K562 (cell line): Measurements from ENCODE around the gene MGAT5.

Experiments
- ATF2 ChIP-seq: sonication (generic); formaldehyde crosslinking; IDR thresholded peaks from 2 replicates; pipeline ENCODE4 v1.8.1; 2022; ENCODE audit warnings: missing genetic modification reagents
- CTCF ChIP-seq, 3 experiments: IDR thresholded peaks in 2 of 3; conservative IDR thresholded peaks in 1 of 3; 2 replicates each; pipeline ENCODE4 v1.5.1; 2011 to 2012; ENCODE audit warnings: low read length in 3 of 3, mild to moderate bottlenecking in 3 of 3, control low read depth in 2 of 3, improper control_type of control experiment in 1 of 3, inconsistent platforms in 1 of 3, low read depth in 1 of 3, mixed read lengths in 1 of 3, moderate library complexity in 1 of 3; ENCODE audit not compliant: insufficient read depth in 2 of 3
- E4F1 ChIP-seq: fragments of 250-450 bp; sonication (Bioruptor Pico); IDR thresholded peaks from 2 replicates; pipeline ENCODE4 v1.5.0; 2021; ENCODE audit warnings: mild to moderate bottlenecking, borderline replicate concordance
- FOXM1 ChIP-seq, 2 experiments: fragments of 450-650 bp in 1 of 2; sonication (generic) in 1 of 2; formaldehyde crosslinking in 1 of 2; IDR thresholded peaks; 2 replicates each; pipeline versions ENCODE4 v1.6.1 to v1.9.0; 2017 to 2022; ENCODE audit warnings: low read depth in 2 of 2, mild to moderate bottlenecking in 2 of 2, missing genetic modification reagents in 1 of 2, moderate library complexity in 1 of 2
- HDAC8 ChIP-seq: fragments of 450-650 bp; IDR thresholded peaks from 2 replicates; pipeline ENCODE4 v1.6.1; 2016; ENCODE audit warnings: mild to moderate bottlenecking, missing genetic modification characterization, moderate library complexity, missing compliant biosample characterization
- NR1H2 ChIP-seq: sonication (generic); formaldehyde crosslinking; IDR thresholded peaks from 2 replicates; pipeline ENCODE4 v1.4.0; 2020; ENCODE audit warnings: mild to moderate bottlenecking, missing genetic modification reagents
- POLR2A ChIP-seq: fragments of 450-650 bp; conservative IDR thresholded peaks from 2 replicates; pipeline ENCODE4 v1.6.1; 2016
- POLR2AphosphoS5 ChIP-seq: IDR thresholded peaks from 2 replicates; pipeline ENCODE4 v1.6.1; 2011; ENCODE audit warnings: mild to moderate bottlenecking, low read depth, low read length, moderate library complexity; ENCODE audit not compliant: control insufficient read depth, insufficient read depth
- SREBF1 ChIP-seq: fragments of 150-350 bp; IDR thresholded peaks from 2 replicates; pipeline ENCODE4 v1.6.1; 2014; ENCODE audit warnings: antibody characterized with exemption, low read depth, low read length, borderline replicate concordance
- ZBTB40 ChIP-seq, 2 experiments: fragments of 450-650 bp in 1 of 2; sonication (generic) in 1 of 2; formaldehyde crosslinking in 1 of 2; IDR thresholded peaks; 2 replicates each; pipeline versions ENCODE4 v1.7.1 to v1.9.0; 2016 to 2022; ENCODE audit warnings: inconsistent platforms in 1 of 2, mild to moderate bottlenecking in 1 of 2, missing genetic modification reagents in 1 of 2

GRCh38 chr2:134333646-134334189 is 79.8 kb downstream of the MGAT5 start:
- TF ChIP-seq POLR2AphosphoS5 (no peak), CTCF (IDR thresholded peaks at IDR 0.05 in 2 of 3, conservative IDR thresholded peaks at IDR 0.05 in 1 of 3; ENCODE audit: insufficient read depth in 2 of 3, low read depth in 1 of 3, low read length in 3 of 3) (no peak), POLR2A (no peak), SREBF1 (no peak), E4F1 (CRISPR knock-in tag) (no peak), NR1H2 (CRISPR knock-in tag) (no peak), ATF2 (no peak), FOXM1 (IDR thresholded peaks at IDR 0.05; ENCODE audit: low read depth) (no peak), FOXM1 (CRISPR knock-in tag; IDR thresholded peaks at IDR 0.05; ENCODE audit: low read depth) (no peak), HDAC8 (tag) (no peak), ZBTB40 (IDR thresholded peaks at IDR 0.05) (no peak), ZBTB40 (CRISPR knock-in tag; IDR thresholded peaks at IDR 0.05) (no peak)
